Measurements from ENCODE around the gene QRFP. TPM values are rescaled to one million over a fixed set of nuclear protein-coding genes. Genes with fewer than 3 reads are reported as not detected.

QRFP gene
- total RNA-seq, 1 experiment from 2014 or later, result not detected

- DNase-seq (ENCODE audit: low read depth), result no peak
Observed at GRCh38 chr9:130904070-130905044, 7.7 kb upstream of the QRFP start.

- no peak for DNase-seq (ENCODE audit: low read depth)
Observed at GRCh38 chr9:130903194-130904069, 6.8 kb upstream of the QRFP start.

GRCh38 chr9:130902204-130903185 is 5.9 kb upstream of the QRFP start:
- DNase-seq (ENCODE audit: low read depth), result no peak

- DNase-seq (ENCODE audit: low read depth), result peak; percentile 47
Observed at GRCh38 chr9:130901498-130902203, 5.0 kb upstream of the QRFP start.

GRCh38 chr9:130900701-130901497 is 4.3 kb upstream of the QRFP start:
- DNase-seq (ENCODE audit: low read depth), result no peak

- no peak for DNase-seq (ENCODE audit: low read depth)
Observed at GRCh38 chr9:130899051-130899748, 2.6 kb upstream of the QRFP start.

- DNase-seq (ENCODE audit: low read depth), result no peak
Observed at GRCh38 chr9:130898552-130898852, 1.9 kb upstream of the QRFP start.

- DNase-seq (ENCODE audit: low read depth), result no peak
Observed at GRCh38 chr9:130897848-130898551, 1.4 kb upstream of the QRFP start.

- DNase-seq (ENCODE audit: low read depth), result no peak
Observed at GRCh38 chr9:130897105-130897751, 616 bp upstream of the QRFP start.

GRCh38 chr9:130895481-130896232 is 955 bp downstream of the QRFP start:
- DNase-seq (ENCODE audit: low read depth), result no peak

- DNase-seq (ENCODE audit: low read depth), result no peak
Observed at GRCh38 chr9:130895038-130895437, 1.6 kb downstream of the QRFP start.

- no peak for DNase-seq (ENCODE audit: low read depth)
Observed at GRCh38 chr9:130894546-130894945, 2.1 kb downstream of the QRFP start.

- DNase-seq (ENCODE audit: low read depth), result no peak
Observed at GRCh38 chr9:130893341-130894101, 3.1 kb downstream of the QRFP start.

GRCh38 chr9:130892477-130893304 is 3.9 kb downstream of the QRFP start:
- no peak for DNase-seq (ENCODE audit: low read depth)

- DNase-seq (ENCODE audit: low read depth), result no peak
Observed at GRCh38 chr9:130891688-130892476, 4.7 kb downstream of the QRFP start.
